Right lung (tissue), 10 donors: ENCODE results near the gene PCDHB3. TPM values are rescaled to one million over a fixed set of nuclear protein-coding genes. Genes with fewer than 3 reads are reported as not detected.
A peak's percentile ranks its signal among the peaks of the same experiment; 100 is the strongest.
"Not testable (repeated sequence)": the region's sequence is repeated elsewhere in the genome, so short reads cannot be mapped to it uniquely, and the experiment has no call there.

ENCODE experiments used
- DNase-seq, 2 donors: peaks; one replicate each; pipeline ENCODE4 v3.0.0-alpha.2; 2013
- long read RNA-seq, 8 donors: transcript quantifications; one replicate each; lab custom pipeline, GENCODE V29; 2026
- polyA plus RNA-seq, 5 donors: library from polyadenylated mRNA; unstranded; fragments of 120-200 nt; gene quantifications; one replicate each; pipeline versions ENCODE4 v1.2.1 to v1.2.3, GENCODE V29; 2013; ENCODE audit warnings: inconsistent platforms in 1 of 5, low replicate concordance in 1 of 5; ENCODE audit not compliant: insufficient read length in 5 of 5, insufficient read depth in 1 of 5

PCDHB3 gene
- polyA plus RNA-seq, result 1 to 10 TPM; 1.9 to 3.4 (median 2.8) TPM
- long read RNA-seq, donor 1, transcript PCDHB3-201 (1 exons, 3,355 nt), result major isoform, 5 of 5 reads
- long read RNA-seq, donor 1, partial matches to known transcripts, result 0 of 5 reads
- long read RNA-seq, donor 1, other reads (novel, unspliced or antisense), result 0 of 5 reads
- long read RNA-seq, donor 2, result 0 reads
- long read RNA-seq, donor 3, partial matches to known transcripts, result 0 of 1 reads
- long read RNA-seq, donor 3, other reads (novel, unspliced or antisense), result 0 of 1 reads
- long read RNA-seq, donor 4, transcript PCDHB3-201 (1 exons, 3,355 nt), result major isoform, 6 of 6 reads
- long read RNA-seq, donor 4, partial matches to known transcripts, result 0 of 6 reads
- long read RNA-seq, donor 4, other reads (novel, unspliced or antisense), result 0 of 6 reads
- long read RNA-seq, donor 5, partial matches to known transcripts, result 0 of 1 reads
- long read RNA-seq, donor 5, other reads (novel, unspliced or antisense), result 0 of 1 reads
- long read RNA-seq, donor 6, partial matches to known transcripts, result 0 of 3 reads
- long read RNA-seq, donor 6, other reads (novel, unspliced or antisense), result 0 of 3 reads
- long read RNA-seq, donor 7, partial matches to known transcripts, result 0 of 2 reads
- long read RNA-seq, donor 7, other reads (novel, unspliced or antisense), result 0 of 2 reads
- long read RNA-seq, donor 8, partial matches to known transcripts, result 0 of 1 reads
- long read RNA-seq, donor 8, other reads (novel, unspliced or antisense), result 0 of 1 reads

DNA sequence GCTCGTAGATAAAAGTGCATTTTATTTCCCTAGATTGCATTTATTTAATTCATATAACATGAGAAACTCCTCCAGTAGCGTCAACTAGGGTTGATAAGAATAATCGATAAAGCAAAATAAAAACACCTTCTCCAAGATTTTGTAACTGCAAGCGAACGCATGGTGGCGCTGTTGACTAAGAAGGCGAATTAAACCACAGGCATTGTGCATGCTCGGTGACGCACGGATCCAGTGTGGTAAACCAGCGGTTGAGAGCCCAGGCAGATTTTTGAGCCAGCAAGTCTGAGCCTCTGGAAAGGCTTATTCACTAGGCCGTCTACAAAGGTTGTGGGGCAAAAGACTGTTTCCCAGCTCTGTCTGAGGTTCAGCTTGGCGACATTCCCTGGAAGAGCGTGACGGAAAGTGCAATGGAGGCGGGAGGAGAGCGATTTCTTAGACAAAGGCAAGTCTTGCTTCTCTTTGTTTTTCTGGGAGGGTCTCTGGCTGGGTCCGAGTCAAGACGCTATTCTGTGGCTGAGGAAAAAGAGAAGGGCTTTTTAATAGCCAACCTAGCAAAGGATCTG, at the start of gene PCDHB3:
Gene PCDHB3 (plus strand): TSS at position 231 of the 563 bp plus-strand sequence. CDS start 177 bp downstream, at position 408.
- DNase-seq, result no peak

- DNase-seq, result peak in 1 of 2 donors; percentile 0
Measured at GRCh38 chr5:141050622-141051520, 49.4 kb upstream of the PCDHB3 start, which contains the start of gene PCDHB1. PCDHB1 (plus strand) TSS chr5:141051374; CDS start chr5:141051471, 97 bp downstream.

- DNase-seq, result no peak
Measured at GRCh38 chr5:141051521-141051866, 48.8 kb upstream of the PCDHB3 start.

GRCh38 chr5:141077826-141078225, 22.4 kb upstream of the PCDHB3 start:
- DNase-seq, result no peak

GRCh38 chr5:141082228-141082627, 18.0 kb upstream of the PCDHB3 start:
- no peak for DNase-seq

DNA sequence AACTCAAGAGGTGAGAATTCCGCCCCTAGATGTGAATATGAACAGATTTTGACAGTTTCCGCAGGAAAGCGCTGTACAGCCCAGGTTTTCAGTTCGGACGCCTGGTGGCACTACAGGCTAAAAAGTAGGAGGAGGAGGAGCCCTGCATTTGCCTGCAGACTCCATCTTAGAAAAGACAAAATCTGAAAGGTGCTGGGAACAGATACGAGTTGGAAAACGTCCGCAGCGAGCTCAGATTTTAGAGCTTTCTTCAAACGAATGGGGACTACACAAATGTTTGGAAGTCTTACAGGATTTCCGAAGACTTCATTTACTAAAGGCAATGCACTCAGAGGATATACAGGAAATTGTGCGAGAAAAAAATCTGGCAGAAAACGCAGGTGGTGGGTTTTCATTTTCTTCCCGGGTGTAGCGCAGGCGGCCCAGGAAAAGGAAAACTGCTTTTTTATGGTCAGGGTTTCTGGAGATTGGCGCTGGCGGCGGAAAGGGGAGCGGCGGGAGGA, 15.7 kb upstream of the PCDHB3 start:
- DNase-seq, result peak in 1 of 2 donors; percentile 28

DNA sequence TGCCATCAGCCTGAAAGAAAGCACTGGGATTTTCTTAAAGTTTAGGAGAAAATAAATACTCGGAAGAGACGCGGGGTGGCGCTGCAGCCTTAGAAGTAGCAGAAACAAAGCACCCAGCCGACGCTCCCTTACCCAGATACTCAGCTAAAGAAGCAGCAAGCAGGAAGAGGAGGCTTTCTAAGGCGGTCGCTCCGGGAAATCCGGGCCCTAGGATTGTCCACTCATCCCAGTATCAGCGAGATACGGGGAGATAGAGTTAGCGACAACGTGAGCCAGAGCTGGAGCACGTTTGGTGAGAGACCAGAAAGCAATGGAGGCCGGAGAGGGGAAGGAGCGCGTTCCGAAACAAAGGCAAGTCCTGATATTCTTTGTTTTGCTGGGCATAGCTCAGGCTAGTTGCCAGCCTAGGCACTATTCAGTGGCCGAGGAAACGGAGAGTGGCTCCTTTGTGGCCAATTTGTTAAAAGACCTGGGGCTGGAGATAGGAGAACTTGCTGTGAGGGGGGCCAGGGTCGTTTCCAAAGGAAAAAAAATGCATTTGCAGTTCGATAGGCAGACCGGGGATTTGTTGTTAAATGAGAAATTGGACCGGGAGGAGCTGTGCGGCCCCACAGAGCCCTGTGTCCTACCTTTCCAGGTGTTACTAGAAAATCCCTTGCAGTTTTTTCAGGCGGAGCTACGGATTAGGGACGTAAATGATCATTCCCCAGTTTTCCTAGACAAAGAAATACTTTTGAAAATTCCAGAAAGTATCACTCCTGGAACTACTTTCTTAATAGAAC, 5.6 kb upstream of the PCDHB3 start, which contains the start of gene PCDHB2:
Gene PCDHB2 (plus strand): TSS at position 135 of the 782 bp plus-strand sequence. CDS start 176 bp downstream, at position 311.
- DNase-seq, result peak in 1 of 2 donors; percentile 55

- no peak for DNase-seq
Measured at GRCh38 chr5:141095263-141095641, 5.0 kb upstream of the PCDHB3 start.

GRCh38 chr5:141096181-141096580, 4.1 kb upstream of the PCDHB3 start:
- DNase-seq, result not testable (repeated sequence)

DNA sequence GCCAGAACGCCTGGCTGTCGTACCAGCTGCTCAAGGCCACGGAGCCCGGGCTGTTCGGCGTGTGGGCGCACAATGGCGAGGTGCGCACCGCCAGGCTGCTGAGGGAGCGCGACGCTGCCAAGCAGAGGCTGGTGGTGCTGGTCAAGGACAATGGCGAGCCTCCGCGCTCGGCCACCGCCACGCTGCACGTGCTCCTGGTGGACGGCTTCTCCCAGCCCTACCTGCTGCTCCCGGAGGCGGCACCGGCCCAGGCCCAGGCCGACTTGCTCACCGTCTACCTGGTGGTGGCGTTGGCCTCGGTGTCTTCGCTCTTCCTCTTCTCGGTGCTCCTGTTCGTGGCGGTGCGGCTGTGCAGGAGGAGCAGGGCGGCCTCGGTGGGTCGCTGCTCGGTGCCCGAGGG, 3.7 kb upstream of the PCDHB3 start:
- DNase-seq, result not testable (repeated sequence)

- no peak for DNase-seq
Measured at GRCh38 chr5:141101059-141101458, 786 bp downstream of the PCDHB3 start.

GRCh38 chr5:141102070-141102469, 1.8 kb downstream of the PCDHB3 start:
- DNase-seq, result not testable (repeated sequence)

GRCh38 chr5:141102471-141102870, 2.2 kb downstream of the PCDHB3 start:
- not testable (repeated sequence) for DNase-seq

GRCh38 chr5:141105350-141105749, 5.1 kb downstream of the PCDHB3 start:
- no peak for DNase-seq

DNA sequence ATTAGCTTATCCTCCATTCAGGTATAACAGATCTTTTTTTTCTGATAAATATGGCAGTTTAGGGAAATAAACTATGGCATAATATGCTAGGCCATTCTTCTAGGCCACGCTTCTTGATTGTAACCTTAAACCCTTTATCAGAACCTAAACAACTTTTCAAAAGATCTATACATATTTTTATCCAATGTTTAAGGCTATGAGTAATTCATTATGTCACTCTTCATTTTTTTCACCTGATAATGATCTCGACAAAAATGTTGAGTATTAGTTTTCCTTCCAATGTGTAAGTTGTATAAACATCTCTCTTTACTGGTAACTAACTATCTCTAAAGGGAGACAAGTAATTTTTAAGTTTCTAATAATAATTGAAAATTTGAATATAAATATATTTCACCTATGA, 19.0 kb downstream of the PCDHB3 start:
- DNase-seq, result no peak

DNA sequence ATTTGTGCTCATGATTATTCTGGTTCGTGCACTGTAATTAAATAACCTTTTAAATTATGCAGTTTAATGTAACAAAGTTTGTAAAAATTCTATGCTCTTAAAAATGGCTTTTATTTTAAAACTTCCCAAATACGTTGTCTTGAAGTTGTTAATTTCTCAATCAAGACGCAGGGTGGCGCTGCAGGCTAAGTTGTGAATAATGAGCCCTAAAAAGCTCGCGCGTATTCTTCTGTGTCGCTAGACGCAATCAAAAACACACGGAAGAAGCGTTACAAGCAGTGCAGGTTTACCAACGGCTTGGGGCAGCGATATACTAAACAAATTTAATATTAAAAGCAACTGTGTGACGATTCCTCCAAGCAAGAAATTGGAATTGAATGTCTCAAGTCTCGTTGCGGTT, 21.3 kb downstream of the PCDHB3 start, which contains the start of gene PCDHB4:
Gene PCDHB4 (plus strand): TSS at position 256 of the 400 bp plus-strand sequence. CDS start 181 bp downstream, outside the sequence.
- peak; percentile 9 to 21 for DNase-seq

GRCh38 chr5:141121985-141122384, 21.7 kb downstream of the PCDHB3 start:
- peak in 1 of 2 donors; percentile 3 for DNase-seq

- DNase-seq, result not testable (repeated sequence)
Measured at GRCh38 chr5:141123396-141124135, 23.3 kb downstream of the PCDHB3 start.

DNA sequence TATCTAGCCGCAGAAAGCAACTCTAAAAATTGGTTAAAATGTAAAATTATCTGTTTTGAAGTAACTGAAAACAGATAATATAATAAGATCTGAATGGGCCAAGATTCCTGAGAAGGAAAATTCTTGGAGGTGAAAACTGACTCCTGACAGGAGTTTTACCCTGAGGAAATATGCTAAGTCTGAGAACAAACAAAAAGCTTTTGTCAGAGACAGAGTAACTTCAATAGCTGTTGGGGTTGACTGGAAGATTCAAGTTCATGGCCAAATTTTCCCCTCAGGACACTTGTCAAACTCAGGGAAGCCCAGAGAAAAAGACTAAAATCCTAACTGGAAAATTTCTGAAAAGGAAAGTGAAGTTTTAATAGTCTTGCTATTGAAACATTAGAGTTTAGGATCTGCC, 27.0 kb downstream of the PCDHB3 start:
- no peak for DNase-seq
